Testis (tissue), 2 donors: ENCODE data around the gene EMB.

Experiments
- CTCF ChIP-seq, 3 experiments: fragments of 450-650 bp in 2 of 3; fragments of 200-600 bp in 1 of 3; sonication (generic) in 1 of 3; IDR thresholded peaks; one replicate each; pipeline ENCODE4 v1.5.1; 2016 to 2019; ENCODE audit warnings: antibody characterized with exemption in 3 of 3, mild to moderate bottlenecking in 2 of 3, moderate library complexity in 1 of 3
- POLR2A ChIP-seq: fragments of 450-650 bp; IDR thresholded peaks from one replicate; pipeline ENCODE4 v1.6.1; 2017; ENCODE audit warnings: antibody characterized with exemption, mild to moderate bottlenecking, moderate library complexity

- no peak for TF ChIP-seq CTCF (IDR thresholded peaks at IDR 0.05)
- TF ChIP-seq POLR2A = no peak
Observed at GRCh38 chr5:50359187-50359586, 81.9 kb downstream of the EMB start.
